Spinal cord (tissue), 10 donors: ENCODE data around the gene TFAP2B. TPM values are rescaled to one million over a fixed set of nuclear protein-coding genes. Genes with fewer than 3 reads are reported as not detected.

Source experiments
- DNase-seq, 6 donors: peaks; one replicate each; pipeline versions ENCODE4 v3.0.0 to v3.0.0-alpha.2; 2013 to 2015; ENCODE audit warnings: low spot score in 6 of 6, low read depth in 4 of 6
- H3K27ac ChIP-seq: one replicate; pipeline ENCODE4 v1.5.1; 2013; ENCODE audit warnings: low read depth, low read length, control low read depth
- H3K27me3 ChIP-seq: one replicate; pipeline ENCODE4 v1.6.1; 2013; ENCODE audit warnings: low read length; ENCODE audit not compliant: control insufficient read depth, insufficient read depth
- H3K36me3 ChIP-seq: one replicate; pipeline ENCODE4 v1.6.1; 2013; ENCODE audit warnings: low read length; ENCODE audit not compliant: control insufficient read depth, insufficient read depth
- H3K4me1 ChIP-seq: one replicate; pipeline ENCODE4 v1.6.1; 2013; ENCODE audit warnings: low read length; ENCODE audit not compliant: control insufficient read depth, insufficient read depth
- H3K4me3 ChIP-seq: one replicate; pipeline ENCODE4 v1.5.1; 2013; ENCODE audit warnings: low read depth, low read length, control low read depth
- H3K9me3 ChIP-seq: one replicate; pipeline ENCODE4 v1.6.1; 2013; ENCODE audit warnings: low read length; ENCODE audit not compliant: control insufficient read depth, insufficient read depth
- WGBS: methylation state at CpG from one replicate; pipeline ENCODE4 v1.1.5; 2013; ENCODE audit warnings: missing lambda C conversion rate; ENCODE audit not compliant: insufficient coverage; 5-methylcytosine and 5-hydroxymethylcytosine counted together
- polyA plus RNA-seq, 2 donors: library from polyadenylated mRNA; unstranded; fragments of 120-200 nt; gene quantifications; one replicate each; pipeline ENCODE4 v1.2.1, GENCODE V29; 2013; ENCODE audit not compliant: insufficient read length in 2 of 2
- total RNA-seq, 2 donors: library from RNA; depleted of rRNA in 1 of 2; stranded (reverse); fragments of 120-200 nt in 1 of 2; fragments of >200 nt in 1 of 2; gene quantifications; one replicate each; pipeline versions ENCODE4 v1.2.3 to v1.2.4, GENCODE V29; 2013 to 2014
- donor health status: healthy.

Gene TFAP2B
- total and polyA plus RNA-seq, 4 donors, result 0.99 to 11.3 (median 6.3) TPM

GRCh38 chr6:50889935-50890334 lies 71.3 kb downstream of the TFAP2B start:
- no peak overlapping the region for H3K4me3 ChIP-seq
- H3K4me1 ChIP-seq, result no peaks in the 10 kb centered on the region
- no peaks in the 10 kb centered on the region for H3K36me3 ChIP-seq
- no peaks in the 10 kb centered on the region for H3K27me3 ChIP-seq
- DNase-seq, result no peak
- no CpG with 5 or more reads among the region's 2 CpGs for WGBS
- H3K27ac ChIP-seq, result no peak overlapping the region
- no peaks in the 10 kb centered on the region for H3K9me3 ChIP-seq

- no peaks in the 10 kb centered on the region for H3K36me3 ChIP-seq
- DNase-seq, result no peak
- H3K27ac ChIP-seq, result no peak overlapping the region
- no peaks in the 10 kb centered on the region for H3K9me3 ChIP-seq
- no peaks in the 10 kb centered on the region for H3K4me1 ChIP-seq
- no peak overlapping the region for H3K4me3 ChIP-seq
- no peaks in the 10 kb centered on the region for H3K27me3 ChIP-seq
These were observed 71.9 kb downstream of the TFAP2B start for GRCh38 chr6:50890579-50890978.

DNA sequence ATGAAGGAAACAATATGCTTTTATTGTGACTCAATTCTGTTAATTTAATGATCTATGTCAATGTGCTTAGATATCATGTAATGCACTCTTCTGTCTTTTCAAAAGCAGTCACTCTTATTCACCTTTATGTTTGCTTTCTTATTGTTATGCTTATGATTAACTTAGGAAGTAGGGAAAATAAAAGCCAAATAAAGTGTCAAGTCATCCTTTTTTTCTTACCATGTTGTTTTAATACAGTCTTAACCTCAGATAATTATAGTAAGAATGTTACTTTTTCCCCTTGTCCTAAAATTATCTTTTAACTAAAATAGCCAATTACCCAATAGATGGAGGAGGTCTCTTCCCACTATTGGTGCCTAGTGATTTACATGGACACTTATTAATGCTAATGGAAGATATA lies 72.6 kb downstream of the TFAP2B start:
- Histone ChIP-seq H3K4me3 (no peak overlapping the region), H3K4me1 (no peaks in the 10 kb centered on the region), H3K27me3 (no peaks in the 10 kb centered on the region), H3K9me3 (no peaks in the 10 kb centered on the region), H3K36me3 (no peaks in the 10 kb centered on the region), H3K27ac (no peak overlapping the region)
- no peak for DNase-seq

Other genes with a start within 250 kb of the TFAP2B start
- gene TFAP2D, start 105.3 kb upstream of the TFAP2B start, total RNA-seq, result under 1 TPM in 1 of 2 donors, not detected in 1; 0.28 TPM
- not detected for gene TFAP2D, start 105.3 kb upstream of the TFAP2B start, polyA plus RNA-seq